ENCODE data around the gene SKP1. TPM values are rescaled to one million over a fixed set of nuclear protein-coding genes. Genes with fewer than 3 reads are reported as not detected.

SKP1 gene
- total and polyA plus RNA-seq, 10 of the 15 experiments (the other 5 are each of a cell fraction or from before 2014, with no cell fraction given): 100 to 1,686 (median 519) TPM

DNA sequence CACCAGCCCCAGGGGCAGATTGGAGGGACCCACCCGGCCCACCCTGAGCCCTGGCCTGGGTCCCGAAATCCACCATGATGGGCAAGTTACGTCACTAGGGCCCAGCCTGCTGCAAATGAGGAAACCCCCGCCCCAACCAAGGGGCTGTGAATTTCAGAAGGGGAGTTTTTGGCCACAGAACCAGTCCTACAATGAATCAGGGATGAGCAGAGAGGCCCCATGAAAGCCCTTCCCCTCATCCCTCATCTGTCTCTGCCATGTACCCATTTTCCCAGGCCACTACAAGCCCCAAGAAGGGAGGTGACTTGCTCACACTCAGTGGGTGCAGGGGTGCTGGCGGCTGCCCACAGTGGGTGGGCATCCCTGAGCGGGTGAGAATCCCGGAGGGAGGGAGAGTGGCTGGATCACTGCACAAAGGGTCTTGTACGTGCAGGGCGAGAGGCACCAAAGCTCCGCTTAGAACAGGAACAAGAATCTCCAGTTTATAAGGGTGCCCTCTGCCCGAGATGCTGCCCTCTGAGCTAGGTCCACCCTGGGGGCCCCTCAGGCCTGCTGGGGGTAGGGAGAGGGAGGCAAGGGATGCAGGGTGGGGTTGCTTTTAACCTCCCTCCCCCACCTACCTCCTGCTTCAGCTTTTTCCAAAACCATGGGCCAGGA lies 72.6 kb downstream of the SKP1 start (continued):
- TF ChIP-seq, protein P1, sequence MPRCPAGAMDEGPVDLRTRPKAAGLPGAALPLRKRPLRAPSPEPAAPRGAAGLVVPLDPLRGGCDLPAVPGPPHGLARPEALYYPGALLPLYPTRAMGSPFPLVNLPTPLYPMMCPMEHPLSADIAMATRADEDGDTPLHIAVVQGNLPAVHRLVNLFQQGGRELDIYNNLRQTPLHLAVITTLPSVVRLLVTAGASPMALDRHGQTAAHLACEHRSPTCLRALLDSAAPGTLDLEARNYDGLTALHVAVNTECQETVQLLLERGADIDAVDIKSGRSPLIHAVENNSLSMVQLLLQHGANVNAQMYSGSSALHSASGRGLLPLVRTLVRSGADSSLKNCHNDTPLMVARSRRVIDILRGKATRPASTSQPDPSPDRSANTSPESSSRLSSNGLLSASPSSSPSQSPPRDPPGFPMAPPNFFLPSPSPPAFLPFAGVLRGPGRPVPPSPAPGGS (IDR thresholded peaks at IDR 0.05; ENCODE audit: borderline replicate concordance, insufficient read depth, low read depth, low read length, poor library complexity, severe bottlenecking): peak; percentile 85
- no peak for TF ChIP-seq MYB (IDR thresholded peaks at IDR 0.05; ENCODE audit: borderline replicate concordance, low read depth, low read length)
- no peak for TF ChIP-seq HDAC6 (IDR thresholded peaks at IDR 0.05; ENCODE audit: unreplicated experiment)
- TF ChIP-seq DPF2 (IDR thresholded peaks at IDR 0.05): peak; percentile 53
- peak; percentile 58 for TF ChIP-seq MEF2B (IDR thresholded peaks at IDR 0.05; ENCODE audit: partially characterized antibody, poor library complexity, severe bottlenecking)
- 0 out of 2 replicates have a peak, but pooled peaks have one; percentile 44 for TF ChIP-seq MEF2A (IDR thresholded peaks at IDR 0.05; ENCODE audit: insufficient read depth, low read depth, low read length)
- peak; percentile 2; the same call in 1 of the 2 replicates for TF ChIP-seq RAD21 (IDR thresholded peaks at IDR 0.05; ENCODE audit: insufficient read depth, low read depth, low read length)
- TF ChIP-seq ZSCAN29 (IDR thresholded peaks at IDR 0.05): 0 out of 2 replicates have a peak, but pooled peaks have one; percentile 14
- no peak for TF ChIP-seq RB1 (IDR thresholded peaks at IDR 0.05; ENCODE audit: borderline replicate concordance)
- TF ChIP-seq JUNB (IDR thresholded peaks at IDR 0.05): peak; percentile 67
- no peak for TF ChIP-seq RUNX3 (IDR thresholded peaks at IDR 0.05; ENCODE audit: low read length)
- peak; percentile 48; the same call in 1 of the 2 replicates for TF ChIP-seq SPI1 (IDR thresholded peaks at IDR 0.05; ENCODE audit: borderline replicate concordance, insufficient read depth, low read depth, low read length)
- TF ChIP-seq TCF12 (IDR thresholded peaks at IDR 0.05; ENCODE audit: low read depth, low read length): no peak; the same call in 1 of the 2 replicates
- TF ChIP-seq, protein P2, sequence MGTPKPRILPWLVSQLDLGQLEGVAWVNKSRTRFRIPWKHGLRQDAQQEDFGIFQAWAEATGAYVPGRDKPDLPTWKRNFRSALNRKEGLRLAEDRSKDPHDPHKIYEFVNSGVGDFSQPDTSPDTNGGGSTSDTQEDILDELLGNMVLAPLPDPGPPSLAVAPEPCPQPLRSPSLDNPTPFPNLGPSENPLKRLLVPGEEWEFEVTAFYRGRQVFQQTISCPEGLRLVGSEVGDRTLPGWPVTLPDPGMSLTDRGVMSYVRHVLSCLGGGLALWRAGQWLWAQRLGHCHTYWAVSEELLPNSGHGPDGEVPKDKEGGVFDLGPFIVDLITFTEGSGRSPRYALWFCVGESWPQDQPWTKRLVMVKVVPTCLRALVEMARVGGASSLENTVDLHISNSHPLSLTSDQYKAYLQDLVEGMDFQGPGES (IDR thresholded peaks at IDR 0.05): no peak
- peak; percentile 46; the same call in 1 of the 3 replicates for TF ChIP-seq POU2F2 (IDR thresholded peaks at IDR 0.05; ENCODE audit: borderline replicate concordance, low read depth, low read length)
- peak; percentile 57 for TF ChIP-seq SMARCA5 (IDR thresholded peaks at IDR 0.05)
- no peak for TF ChIP-seq NFYB (IDR thresholded peaks at IDR 0.05; ENCODE audit: insufficient read depth, low read depth, low read length)
- TF ChIP-seq LARP7 (IDR thresholded peaks at IDR 0.05): no peak; the same call in 1 of the 2 replicates
- TF ChIP-seq, protein P3, sequence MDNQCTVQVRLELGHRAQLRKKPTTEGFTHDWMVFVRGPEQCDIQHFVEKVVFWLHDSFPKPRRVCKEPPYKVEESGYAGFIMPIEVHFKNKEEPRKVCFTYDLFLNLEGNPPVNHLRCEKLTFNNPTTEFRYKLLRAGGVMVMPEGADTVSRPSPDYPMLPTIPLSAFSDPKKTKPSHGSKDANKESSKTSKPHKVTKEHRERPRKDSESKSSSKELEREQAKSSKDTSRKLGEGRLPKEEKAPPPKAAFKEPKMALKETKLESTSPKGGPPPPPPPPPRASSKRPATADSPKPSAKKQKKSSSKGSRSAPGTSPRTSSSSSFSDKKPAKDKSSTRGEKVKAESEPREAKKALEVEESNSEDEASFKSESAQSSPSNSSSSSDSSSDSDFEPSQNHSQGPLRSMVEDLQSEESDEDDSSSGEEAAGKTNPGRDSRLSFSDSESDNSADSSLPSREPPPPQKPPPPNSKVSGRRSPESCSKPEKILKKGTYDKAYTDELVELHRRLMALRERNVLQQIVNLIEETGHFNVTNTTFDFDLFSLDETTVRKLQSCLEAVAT (IDR thresholded peaks at IDR 0.05): peak; percentile 45
- TF ChIP-seq PAX5 (IDR thresholded peaks at IDR 0.05; ENCODE audit: borderline replicate concordance, low read depth, low read length): peak; percentile 72; the same call in 1 of the 2 replicates
- TF ChIP-seq NRF1 (conservative IDR thresholded peaks at IDR 0.05; ENCODE audit: low read depth, low read length): no peak
- TF ChIP-seq IRF4 (IDR thresholded peaks at IDR 0.05; ENCODE audit: low read depth, low read length): peak; percentile 75
- peak; percentile 62; the same call in 1 of the 2 replicates for TF ChIP-seq CBFB (IDR thresholded peaks at IDR 0.05; ENCODE audit: low read depth)
- TF ChIP-seq IKZF1 (conservative IDR thresholded peaks at IDR 0.05): peak; percentile 55
- TF ChIP-seq IKZF2 (IDR thresholded peaks at IDR 0.05): peak; percentile 57 to 67; a peak in 3 of 4 replicates
- TF ChIP-seq, protein P4, sequence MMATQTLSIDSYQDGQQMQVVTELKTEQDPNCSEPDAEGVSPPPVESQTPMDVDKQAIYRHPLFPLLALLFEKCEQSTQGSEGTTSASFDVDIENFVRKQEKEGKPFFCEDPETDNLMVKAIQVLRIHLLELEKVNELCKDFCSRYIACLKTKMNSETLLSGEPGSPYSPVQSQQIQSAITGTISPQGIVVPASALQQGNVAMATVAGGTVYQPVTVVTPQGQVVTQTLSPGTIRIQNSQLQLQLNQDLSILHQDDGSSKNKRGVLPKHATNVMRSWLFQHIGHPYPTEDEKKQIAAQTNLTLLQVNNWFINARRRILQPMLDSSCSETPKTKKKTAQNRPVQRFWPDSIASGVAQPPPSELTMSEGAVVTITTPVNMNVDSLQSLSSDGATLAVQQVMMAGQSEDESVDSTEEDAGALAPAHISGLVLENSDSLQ (IDR thresholded peaks at IDR 0.05): peak; percentile 54
- peak; percentile 75 for TF ChIP-seq RELA (IDR thresholded peaks at IDR 0.05; ENCODE audit: borderline replicate concordance, partially characterized antibody)
- TF ChIP-seq YY1 (IDR thresholded peaks at IDR 0.05; ENCODE audit: low read depth, low read length): peak; percentile 64; the same call in 1 of the 2 replicates

All from GM12878 (cell line).